ENCODE data around the gene CDYL.
"Not testable (repeated sequence)": the region's sequence is repeated elsewhere in the genome, so short reads cannot be mapped to it uniquely, and the experiment has no call there.

The CDYL gene

DNA sequence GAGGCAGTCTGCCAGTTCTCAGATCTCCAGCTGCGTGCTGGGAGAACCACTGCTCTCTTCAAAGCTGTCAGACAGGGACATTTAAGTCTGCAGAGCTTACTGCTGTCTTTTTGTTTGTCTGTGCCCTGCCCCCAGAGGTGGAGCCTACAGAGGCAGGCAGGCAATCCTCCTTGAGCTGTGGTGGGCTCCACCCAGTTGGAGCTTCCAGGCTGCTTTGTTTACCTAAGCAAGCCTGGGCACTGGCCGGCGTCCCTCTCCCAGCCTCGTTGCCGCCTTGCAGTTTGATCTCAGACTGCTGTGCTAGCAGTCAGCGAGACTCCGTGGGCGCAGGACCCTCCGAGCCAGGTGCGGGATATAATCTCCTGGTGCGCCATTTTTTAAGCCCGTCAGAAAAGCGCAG lies 59.3 kb downstream of the CDYL start:
- H3K4me1 Mint-ChIP-seq, result peaks cover 24% of the 10 kb centered on the region
- H3K27me3 Mint-ChIP-seq, H3K4me3 Mint-ChIP-seq, H3K27ac Mint-ChIP-seq, H3K9me3 Mint-ChIP-seq: not testable (repeated sequence)
- peaks cover 26% of the 10 kb centered on the region for H3K36me3 Mint-ChIP-seq

- H3K4me1 Mint-ChIP-seq, result peaks cover 52% of the 10 kb centered on the region
- H3K27me3 Mint-ChIP-seq, result no peaks in the 10 kb centered on the region
- peaks cover 22% of the 10 kb centered on the region for H3K9me3 Mint-ChIP-seq
- peaks cover 51% of the 10 kb centered on the region for H3K36me3 Mint-ChIP-seq
- no peak overlapping the region for H3K27ac Mint-ChIP-seq
- H3K4me3 Mint-ChIP-seq, result no peak overlapping the region
Observed at GRCh38 chr6:4840169-4840568, 64.0 kb downstream of the CDYL start.

DNA sequence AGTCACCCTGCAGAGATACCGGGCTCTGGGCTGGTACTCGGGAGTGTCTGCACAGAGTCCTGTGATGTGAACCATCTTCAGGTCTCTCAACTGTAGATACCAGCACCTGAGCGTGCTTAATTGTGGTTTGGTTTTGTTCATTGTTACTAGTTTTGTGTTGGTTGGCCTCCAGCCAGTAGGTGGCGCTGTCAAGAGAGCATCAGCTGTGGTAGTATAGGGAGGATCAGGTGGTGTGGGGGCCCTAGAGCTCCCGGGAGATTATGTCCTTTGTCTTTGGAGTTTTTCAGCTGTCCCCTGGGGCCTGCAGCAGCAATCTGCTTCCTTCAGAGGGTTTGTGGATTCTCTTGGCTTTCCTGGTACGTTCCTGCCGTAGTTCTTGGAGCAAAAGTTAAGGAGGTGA lies 67.9 kb downstream of the CDYL start:
- no peak overlapping the region for H3K27ac Mint-ChIP-seq
- H3K4me1 Mint-ChIP-seq, result peaks cover 74% of the 10 kb centered on the region
- H3K27me3 Mint-ChIP-seq, result no peaks in the 10 kb centered on the region
- no peak overlapping the region for H3K4me3 Mint-ChIP-seq
- peaks cover 20% of the 10 kb centered on the region for H3K9me3 Mint-ChIP-seq
- peaks cover 39% of the 10 kb centered on the region for H3K36me3 Mint-ChIP-seq

DNA sequence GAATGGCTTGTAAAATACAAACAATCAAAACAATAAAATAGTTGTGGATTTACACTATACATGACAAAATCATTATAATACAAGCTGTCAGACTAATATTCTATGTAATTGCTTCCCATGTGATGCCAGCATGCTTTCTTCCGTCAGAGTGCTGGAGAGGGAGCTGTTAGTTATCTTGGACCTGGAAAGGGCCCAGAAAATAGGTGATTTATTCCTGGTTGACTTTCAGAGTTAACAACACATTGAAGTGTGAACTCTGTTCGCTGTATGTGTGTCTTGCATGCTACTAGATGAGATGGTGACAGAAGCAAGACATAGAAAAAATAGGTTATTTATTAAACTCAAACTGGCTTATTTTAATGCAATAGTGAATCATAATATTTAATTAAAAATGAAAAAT lies 70.2 kb downstream of the CDYL start:
- Mint-ChIP-seq H3K27ac (no peak overlapping the region), H3K27me3 (no peaks in the 10 kb centered on the region), H3K9me3 (peaks cover 7% of the 10 kb centered on the region), H3K36me3 (peaks cover 22% of the 10 kb centered on the region), H3K4me1 (peaks cover 74% of the 10 kb centered on the region), H3K4me3 (no peak overlapping the region)

DNA sequence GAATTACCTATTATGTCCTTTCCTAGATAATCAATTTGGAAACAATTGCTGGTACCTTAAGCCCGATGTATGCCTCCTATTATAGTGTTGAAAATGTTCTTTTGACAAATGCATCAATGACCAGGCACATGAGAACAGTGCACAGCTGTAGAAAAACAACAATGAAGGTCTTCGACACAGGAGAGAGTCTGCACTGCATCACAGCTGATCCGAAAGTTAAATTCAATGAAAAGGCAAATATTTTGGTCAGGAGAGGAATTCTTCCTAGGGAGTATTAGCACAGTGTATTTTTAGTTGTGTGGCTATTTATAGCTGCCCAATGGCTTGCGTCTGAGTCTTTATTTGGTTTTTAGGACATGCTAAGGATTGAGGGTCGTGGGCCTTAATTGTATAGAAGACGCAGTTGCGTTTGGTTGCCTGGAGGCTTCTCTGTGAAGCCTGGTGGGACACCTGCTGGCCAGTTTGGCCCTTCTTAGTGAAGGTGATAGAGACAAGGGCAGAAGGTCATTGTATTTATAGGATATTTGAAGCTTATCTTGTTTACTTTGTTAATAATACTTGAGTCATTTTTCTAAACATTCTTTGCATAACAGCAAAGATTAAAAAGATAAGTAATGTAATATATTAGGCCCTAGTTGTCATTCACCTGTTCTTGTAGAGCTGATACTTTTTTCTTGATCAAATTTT lies 72.3 kb downstream of the CDYL start:
- Mint-ChIP-seq H3K4me3 (no peak overlapping the region), H3K36me3 (peaks cover 11% of the 10 kb centered on the region), H3K4me1 (peaks cover 78% of the 10 kb centered on the region), H3K9me3 (no peaks in the 10 kb centered on the region), H3K27me3 (no peaks in the 10 kb centered on the region), H3K27ac (no peak overlapping the region)

GRCh38 chr6:4849226-4850022 lies 73.2 kb downstream of the CDYL start:
- Mint-ChIP-seq H3K4me3 (no peak overlapping the region), H3K4me1 (peaks cover 78% of the 10 kb centered on the region), H3K27me3 (no peaks in the 10 kb centered on the region), H3K27ac (peak overlapping the region; percentile 30), H3K36me3 (peaks cover 6% of the 10 kb centered on the region), H3K9me3 (no peaks in the 10 kb centered on the region)

DNA sequence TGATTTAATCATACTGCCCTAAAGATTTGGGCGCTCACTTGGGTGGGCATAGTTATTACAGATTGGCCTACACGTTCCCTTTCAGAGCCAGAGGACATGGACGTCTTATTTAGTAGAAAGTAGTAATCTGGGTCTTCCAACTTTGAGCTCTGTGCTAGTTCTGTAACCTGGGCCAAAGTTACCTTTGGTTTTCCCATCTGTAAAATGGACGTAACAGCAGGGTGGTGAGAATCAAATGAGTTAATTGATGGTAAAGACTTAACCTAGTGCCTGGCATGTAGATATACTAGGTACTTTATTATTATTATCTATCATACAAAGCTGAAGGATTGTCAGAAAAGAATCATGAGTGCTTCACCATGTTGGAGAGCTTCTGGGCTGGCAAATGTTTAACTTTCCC lies 74.8 kb downstream of the CDYL start:
- Mint-ChIP-seq H3K36me3 (peaks cover 8% of the 10 kb centered on the region), H3K9me3 (no peaks in the 10 kb centered on the region), H3K27me3 (no peaks in the 10 kb centered on the region), H3K4me1 (peaks cover 84% of the 10 kb centered on the region), H3K4me3 (no peak overlapping the region), H3K27ac (no peak overlapping the region)

DNA sequence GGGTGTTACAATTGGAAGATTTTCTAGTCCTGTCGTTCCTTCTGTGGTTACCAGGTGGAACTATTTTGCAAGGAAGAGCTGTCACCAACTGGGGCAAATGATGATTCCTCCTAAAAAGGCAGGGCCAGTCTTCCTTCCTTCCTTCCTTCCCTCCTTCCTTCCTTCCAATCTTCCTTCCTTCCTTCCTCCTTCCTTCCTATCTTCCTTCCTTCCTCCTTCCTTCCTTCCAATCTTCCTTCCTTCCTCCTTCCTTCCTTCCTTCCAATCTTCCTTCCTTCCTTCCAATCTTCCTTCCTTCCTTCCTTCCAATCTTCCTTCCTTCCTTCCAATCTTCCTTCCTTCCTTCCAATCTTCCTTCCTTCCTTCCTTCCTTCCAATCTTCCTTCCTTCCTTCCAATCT lies 76.0 kb downstream of the CDYL start:
- peaks cover 89% of the 10 kb centered on the region for H3K4me1 Mint-ChIP-seq
- H3K36me3 Mint-ChIP-seq, H3K9me3 Mint-ChIP-seq, H3K4me3 Mint-ChIP-seq, H3K27me3 Mint-ChIP-seq, H3K27ac Mint-ChIP-seq: not testable (repeated sequence)

DNA sequence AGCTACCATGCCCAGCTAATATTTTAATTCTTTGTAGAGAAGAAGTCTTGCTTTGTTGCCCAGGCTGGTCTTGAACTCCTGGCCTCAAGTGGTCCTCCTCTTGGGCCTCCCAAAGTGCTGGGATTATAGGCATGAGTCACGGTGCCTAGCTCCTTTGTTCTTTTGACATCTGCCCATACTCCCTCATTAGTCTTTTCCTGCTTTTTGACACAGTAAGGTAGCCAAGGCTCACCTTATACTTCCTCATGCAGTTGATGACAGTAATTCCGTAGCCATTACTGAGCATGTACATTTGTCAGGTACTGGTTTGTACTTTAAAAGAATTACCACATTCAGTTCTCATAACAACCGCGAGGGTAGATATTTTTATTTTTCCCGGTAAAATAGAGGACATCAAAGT lies 76.7 kb downstream of the CDYL start:
- Mint-ChIP-seq H3K4me1 (peaks cover 89% of the 10 kb centered on the region), H3K27ac (no peak overlapping the region), H3K36me3 (peaks cover 9% of the 10 kb centered on the region), H3K27me3 (no peaks in the 10 kb centered on the region), H3K9me3 (no peaks in the 10 kb centered on the region), H3K4me3 (no peak overlapping the region)

- H3K27me3 Mint-ChIP-seq, result no peaks in the 10 kb centered on the region
- H3K36me3 Mint-ChIP-seq, result peaks cover 9% of the 10 kb centered on the region
- H3K4me1 Mint-ChIP-seq, result peaks cover 89% of the 10 kb centered on the region
- no peaks in the 10 kb centered on the region for H3K9me3 Mint-ChIP-seq
- no peak overlapping the region for H3K4me3 Mint-ChIP-seq
- H3K27ac Mint-ChIP-seq, result no peak overlapping the region
Observed at GRCh38 chr6:4853349-4853748, 77.1 kb downstream of the CDYL start.

GRCh38 chr6:4853782-4854511 lies 77.7 kb downstream of the CDYL start:
- Mint-ChIP-seq H3K27ac (no peak overlapping the region), H3K36me3 (peaks cover 9% of the 10 kb centered on the region), H3K4me3 (no peak overlapping the region), H3K9me3 (no peaks in the 10 kb centered on the region), H3K27me3 (no peaks in the 10 kb centered on the region), H3K4me1 (peaks cover 89% of the 10 kb centered on the region)

GRCh38 chr6:4856785-4857184 lies 80.6 kb downstream of the CDYL start:
- no peaks in the 10 kb centered on the region for H3K9me3 Mint-ChIP-seq
- no peaks in the 10 kb centered on the region for H3K27me3 Mint-ChIP-seq
- H3K27ac Mint-ChIP-seq, result no peak overlapping the region
- H3K4me1 Mint-ChIP-seq, result peaks cover 78% of the 10 kb centered on the region
- no peak overlapping the region for H3K4me3 Mint-ChIP-seq
- H3K36me3 Mint-ChIP-seq, result peaks cover 12% of the 10 kb centered on the region

DNA sequence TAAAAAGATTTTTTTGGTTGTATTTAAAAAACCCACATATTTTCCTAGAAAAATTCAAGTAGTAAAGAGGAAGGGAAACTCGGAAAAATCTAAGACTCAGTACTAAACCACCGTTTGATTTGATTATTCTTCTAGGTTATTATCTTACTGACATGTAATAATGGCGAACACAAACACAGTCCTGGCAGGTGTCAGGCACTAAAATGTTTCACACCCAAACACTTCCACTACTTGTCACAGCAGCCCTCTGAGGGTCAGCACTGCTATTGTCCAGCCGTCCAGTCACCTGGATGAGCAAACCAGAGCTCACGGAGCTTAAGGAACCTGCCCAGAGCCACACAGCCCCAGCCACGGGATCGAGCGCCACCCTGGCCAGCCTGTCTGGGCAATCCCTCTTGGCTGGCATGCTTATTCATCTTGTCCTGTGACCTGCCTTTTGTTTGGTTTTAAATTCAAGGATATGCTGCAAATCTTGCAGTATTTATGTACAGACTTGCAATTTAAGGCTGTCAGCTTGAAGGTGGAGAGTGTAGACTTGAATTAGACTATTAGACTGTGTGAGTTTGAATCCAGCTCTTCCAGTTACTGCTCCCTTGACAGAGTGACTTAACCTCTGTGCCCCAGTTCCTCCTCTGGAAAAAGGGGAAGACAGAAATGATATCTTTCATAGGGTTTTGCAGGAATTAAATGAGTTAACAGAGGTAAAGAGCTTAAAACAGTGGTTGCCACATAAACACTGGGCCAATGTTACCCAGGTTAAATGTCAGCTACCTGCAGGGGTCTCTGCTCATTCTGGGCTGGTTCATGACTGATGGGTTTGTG lies 82.2 kb downstream of the CDYL start:
- H3K27ac Mint-ChIP-seq, result no peak overlapping the region
- H3K27me3 Mint-ChIP-seq, result no peaks in the 10 kb centered on the region
- H3K9me3 Mint-ChIP-seq, result no peaks in the 10 kb centered on the region
- peaks cover 68% of the 10 kb centered on the region for H3K4me1 Mint-ChIP-seq
- H3K36me3 Mint-ChIP-seq, result peaks cover 17% of the 10 kb centered on the region
- H3K4me3 Mint-ChIP-seq, result no peak overlapping the region

- Mint-ChIP-seq H3K36me3 (peaks cover 30% of the 10 kb centered on the region), H3K9me3 (peaks cover 13% of the 10 kb centered on the region), H3K27me3 (no peaks in the 10 kb centered on the region), H3K27ac (no peak overlapping the region), H3K4me1 (peaks cover 49% of the 10 kb centered on the region), H3K4me3 (no peak overlapping the region)
Observed at GRCh38 chr6:4860387-4860786, 84.2 kb downstream of the CDYL start.

DNA sequence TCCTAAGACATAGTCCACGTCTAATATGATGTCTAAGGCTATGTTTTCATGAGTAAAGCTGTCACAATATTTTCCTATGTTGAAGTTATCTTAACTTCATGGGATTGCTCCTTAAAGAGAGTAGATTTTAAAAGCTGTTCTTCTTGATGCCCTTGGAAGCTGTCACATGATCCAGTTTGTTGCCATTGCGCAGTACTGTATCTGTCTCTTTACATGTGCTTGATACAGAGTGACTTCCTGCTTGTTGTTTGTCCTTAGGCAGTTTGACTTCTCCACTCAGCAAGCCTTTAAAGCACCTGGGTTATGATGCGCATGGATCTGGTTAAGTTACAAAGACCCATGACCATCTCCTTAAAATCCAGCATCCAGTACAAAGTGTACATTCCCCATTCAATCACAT lies 85.4 kb downstream of the CDYL start:
- Mint-ChIP-seq H3K4me3 (no peak overlapping the region), H3K9me3 (peaks cover 17% of the 10 kb centered on the region), H3K27me3 (no peaks in the 10 kb centered on the region), H3K4me1 (peaks cover 37% of the 10 kb centered on the region), H3K36me3 (peaks cover 33% of the 10 kb centered on the region), H3K27ac (no peak overlapping the region)

Data from activated naive CD4-positive, alpha-beta T cell treated with anti-CD3 and anti-CD28 coated beads, Interleukin-2, amount 50 U/mL, for 24 hours (primary cell).